Measurements from ENCODE around the gene RBP5. TPM values are rescaled to one million over a fixed set of nuclear protein-coding genes. Genes with fewer than 3 reads are reported as not detected.

The RBP5 gene, protein sequence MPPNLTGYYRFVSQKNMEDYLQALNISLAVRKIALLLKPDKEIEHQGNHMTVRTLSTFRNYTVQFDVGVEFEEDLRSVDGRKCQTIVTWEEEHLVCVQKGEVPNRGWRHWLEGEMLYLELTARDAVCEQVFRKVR
- 0.46 TPM for total RNA-seq
- long read RNA-seq: 0 reads

DNA sequence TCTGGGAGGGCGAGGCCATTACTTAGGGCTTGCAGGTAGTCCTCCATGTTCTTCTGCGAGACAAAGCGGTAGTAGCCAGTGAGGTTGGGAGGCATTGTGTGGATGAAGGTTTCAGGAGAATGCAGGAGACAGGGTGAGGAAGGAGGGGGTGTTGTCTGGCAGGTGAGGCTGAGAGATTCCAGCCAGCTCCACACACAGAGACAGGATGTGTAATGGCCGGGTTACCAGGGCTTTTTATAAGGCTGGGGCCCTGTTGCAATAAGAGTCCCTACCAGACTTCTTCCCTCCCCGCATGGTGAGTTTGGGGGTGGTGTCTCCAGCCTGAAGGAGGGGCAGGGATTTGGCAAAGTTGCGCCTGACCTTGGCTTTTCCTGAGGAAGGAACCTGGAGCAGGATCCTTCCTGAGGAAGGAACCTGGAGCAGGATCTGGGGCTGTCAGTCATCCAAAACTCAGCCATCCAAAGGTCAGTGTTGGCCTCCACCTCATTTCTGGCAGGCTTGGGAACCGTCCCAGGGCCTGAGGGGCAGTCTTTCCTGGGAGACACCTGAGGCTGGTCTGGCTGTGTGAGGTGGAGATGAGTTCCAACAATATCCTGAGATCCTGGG lies at the start of gene RBP5:
TSS of gene RBP5 (minus strand) at position 209 of the 606 bp plus-strand sequence. CDS start at position 95, 114 bp downstream.
- intact Hi-C loops (cut with DNase I): no loop called here
- no peak for DNase-seq
- no peak for ATAC-seq (ENCODE audit: poor library complexity)

DNA sequence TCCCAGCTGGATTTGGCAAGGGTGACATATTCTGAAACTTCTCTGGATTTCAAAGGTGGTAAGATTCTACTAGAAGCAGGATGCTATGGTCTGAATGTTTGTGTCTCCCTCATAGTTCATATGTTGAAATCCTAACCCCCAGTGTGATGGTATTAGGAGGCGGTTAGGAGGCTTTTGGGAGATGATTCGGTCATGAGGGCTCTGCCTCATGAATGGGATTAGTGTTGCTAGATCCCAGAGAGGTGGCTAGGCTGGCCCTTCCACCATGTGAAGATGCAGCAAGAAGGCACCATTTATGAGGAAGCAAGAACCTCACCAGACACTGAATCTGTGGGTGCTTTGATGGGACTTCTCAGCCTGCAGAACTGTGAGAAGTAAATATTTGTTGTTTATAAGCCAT lies 49.8 kb upstream of the RBP5 start:
- DNase-seq (no peak), ATAC-seq (ENCODE audit: poor library complexity) (no peak)
- intact Hi-C loops (cut with DNase I): no loop called here

DNA sequence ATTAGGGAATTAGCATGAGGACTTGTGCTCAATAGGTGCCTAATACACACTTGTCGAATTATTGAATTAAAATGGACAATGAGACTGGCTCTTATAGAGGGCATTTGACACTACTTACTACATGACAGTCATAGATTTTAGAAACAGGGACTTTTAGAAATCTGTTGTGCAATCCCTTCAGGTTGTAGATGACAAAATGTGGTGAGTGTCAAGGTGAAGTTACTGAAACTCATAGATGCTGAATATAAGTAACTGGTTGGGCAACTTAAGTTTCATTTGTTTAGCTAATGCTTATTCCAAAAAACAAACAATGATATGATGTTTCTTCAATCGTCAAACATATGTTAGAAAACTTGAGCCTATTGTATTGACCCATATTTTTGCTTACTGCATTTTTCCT lies 47.9 kb upstream of the RBP5 start:
- ATAC-seq (ENCODE audit: poor library complexity) (no peak), DNase-seq (no peak)
- intact Hi-C loops (cut with DNase I): no loop called here

DNA sequence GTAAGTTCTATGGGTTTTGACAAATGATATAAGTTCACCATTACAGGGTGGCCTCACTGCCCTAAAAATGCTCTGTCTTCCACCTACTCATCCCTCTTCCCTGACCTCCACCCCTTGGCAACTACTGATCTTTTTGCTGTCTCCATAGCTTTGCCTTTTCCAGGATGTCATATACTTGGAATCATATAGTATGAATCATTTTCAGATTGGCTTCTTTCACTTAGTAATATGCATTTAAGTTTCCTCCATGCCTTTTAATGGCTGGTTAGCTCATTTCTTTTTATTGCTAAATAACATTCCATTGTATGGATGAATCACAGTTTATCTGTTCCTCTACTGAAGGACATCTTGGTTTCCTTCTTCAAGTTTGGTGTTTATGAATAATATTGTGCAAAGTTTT lies 46.8 kb upstream of the RBP5 start:
- intact Hi-C loops (cut with DNase I): no loop called here
- DNase-seq (no peak), ATAC-seq (ENCODE audit: poor library complexity) (no peak)

DNA sequence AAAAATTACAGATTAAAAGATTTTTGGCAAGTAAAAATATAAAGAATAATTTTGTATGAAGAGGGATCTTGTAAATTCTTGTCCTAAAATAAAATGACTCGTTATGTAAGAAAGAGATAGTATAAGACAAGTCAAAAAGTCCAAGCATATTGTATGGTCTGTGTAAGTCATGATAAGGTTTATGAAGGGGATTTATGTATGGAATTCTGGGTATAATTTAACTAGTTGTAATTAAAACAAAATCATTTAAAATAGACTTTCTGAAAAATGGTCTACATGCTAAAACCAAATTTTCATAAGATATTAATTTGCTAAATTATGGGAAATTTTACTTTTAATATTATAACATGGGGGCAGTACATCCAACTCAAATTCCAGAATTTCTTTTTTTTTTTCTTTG lies 43.2 kb upstream of the RBP5 start:
- ATAC-seq (ENCODE audit: poor library complexity): no peak
- intact Hi-C loops (cut with DNase I): no loop called here
- DNase-seq: no peak

DNA sequence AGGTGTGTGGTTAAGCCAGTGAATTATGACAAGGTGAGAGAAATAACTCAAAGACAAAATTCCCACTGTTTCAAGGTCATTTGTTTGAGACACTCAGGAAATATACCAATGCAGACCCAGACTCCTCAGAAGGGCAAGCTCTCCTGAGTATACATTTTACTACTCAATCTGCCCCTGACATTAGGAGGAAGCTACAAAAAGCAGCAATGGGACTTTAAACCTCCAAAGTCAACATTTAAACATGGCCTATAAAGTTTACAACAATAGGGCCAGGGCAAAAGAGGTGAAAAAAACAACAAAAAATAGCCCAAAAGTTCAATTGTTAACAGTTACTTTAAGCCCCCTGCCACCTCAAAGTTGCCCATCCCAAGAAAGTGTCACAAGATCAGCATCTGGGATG lies 41.3 kb upstream of the RBP5 start:
- intact Hi-C loops (cut with DNase I): no loop called here
- ATAC-seq (ENCODE audit: poor library complexity) (no peak), DNase-seq (no peak)

DNA sequence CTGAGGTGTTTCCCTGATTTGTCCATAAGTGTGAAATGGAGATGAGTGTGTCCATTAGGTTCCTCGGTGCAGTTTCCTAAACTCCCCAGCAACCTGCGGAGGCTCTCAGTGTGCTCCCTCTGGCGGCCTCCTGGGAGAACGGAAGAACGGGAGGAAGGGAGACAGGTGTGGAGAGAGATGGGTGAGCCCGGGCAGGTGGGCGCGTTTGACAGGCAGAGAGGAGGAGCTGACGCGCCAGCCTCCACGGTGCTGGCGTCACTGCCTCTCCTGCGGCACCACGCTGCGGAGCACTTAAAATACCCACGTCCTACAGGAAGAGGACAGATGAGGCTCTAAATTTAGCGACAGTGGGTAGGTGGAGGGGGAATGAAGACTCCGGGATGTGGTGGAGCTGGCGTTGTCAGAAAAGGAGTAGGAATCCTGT lies 34.0 kb upstream of the RBP5 start:
- ATAC-seq (ENCODE audit: poor library complexity): peak; percentile 65
- intact Hi-C loops (cut with DNase I): no loop called here
- DNase-seq: no peak

DNA sequence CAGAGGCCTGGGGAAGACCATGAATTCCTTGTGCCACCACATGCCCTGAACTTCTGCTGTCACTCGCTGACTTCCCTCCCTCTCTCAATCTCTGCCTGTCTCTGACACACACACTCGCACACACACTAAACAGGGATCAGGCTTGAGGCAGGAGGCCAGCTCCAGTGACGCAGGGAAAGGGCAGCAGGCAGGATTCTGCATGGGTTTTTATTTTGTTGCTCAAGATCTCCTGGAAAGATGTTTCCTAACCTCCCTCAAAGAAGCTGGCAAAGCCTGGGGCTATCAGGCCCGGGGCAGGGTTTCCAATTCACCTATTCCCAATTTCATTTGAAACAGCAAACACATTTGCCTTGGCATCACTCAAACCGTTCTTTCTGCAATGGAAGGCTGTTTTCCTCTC lies 33.1 kb upstream of the RBP5 start:
- intact Hi-C loops (cut with DNase I): no loop called here
- peak; percentile 47 for DNase-seq
- ATAC-seq (ENCODE audit: poor library complexity): no peak

DNA sequence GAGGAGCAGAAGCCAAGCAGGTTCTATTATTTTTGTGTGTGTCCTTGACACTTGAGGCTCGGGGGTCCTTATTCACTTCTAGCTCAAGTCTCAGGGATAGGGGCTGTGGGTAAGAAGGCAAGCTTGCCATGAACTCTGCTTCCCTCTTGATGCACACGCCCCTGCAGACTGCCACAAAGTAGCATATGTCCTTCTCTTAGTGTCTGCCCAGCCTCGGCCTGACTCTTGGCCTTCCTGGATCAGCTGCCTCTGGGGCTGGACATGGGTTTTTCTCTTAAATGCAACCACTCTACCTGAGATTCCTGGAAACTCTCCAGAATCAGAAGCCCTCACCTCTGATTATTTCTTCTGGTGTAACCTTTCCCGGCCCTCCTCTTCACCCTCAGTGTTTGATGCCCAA lies 32.6 kb upstream of the RBP5 start:
- intact Hi-C loops (cut with DNase I): no loop called here
- DNase-seq: no peak
- ATAC-seq (ENCODE audit: poor library complexity): no peak

DNA sequence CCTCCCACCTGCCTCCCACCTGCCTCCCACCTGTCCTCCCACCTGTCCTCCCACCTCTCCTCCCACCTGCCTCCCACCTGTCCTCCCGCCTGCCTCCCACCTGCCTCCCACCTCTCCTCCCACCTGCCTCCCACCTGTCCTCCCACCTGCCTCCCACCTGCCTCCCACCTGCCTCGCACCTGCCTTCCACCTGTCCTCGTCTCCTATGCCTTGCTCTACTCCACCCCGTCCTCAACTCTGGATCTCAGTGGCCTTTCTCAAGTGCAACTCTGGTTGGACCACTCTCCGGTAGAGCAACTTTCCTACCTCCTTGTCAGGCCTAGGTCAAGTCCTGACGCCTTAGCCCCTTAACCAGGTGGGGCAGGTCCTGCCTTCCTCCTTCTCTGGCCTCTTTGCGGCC lies 31.5 kb upstream of the RBP5 start:
- intact Hi-C loops (cut with DNase I): no loop called here
- no peak for DNase-seq
- ATAC-seq (ENCODE audit: poor library complexity): no peak

DNA sequence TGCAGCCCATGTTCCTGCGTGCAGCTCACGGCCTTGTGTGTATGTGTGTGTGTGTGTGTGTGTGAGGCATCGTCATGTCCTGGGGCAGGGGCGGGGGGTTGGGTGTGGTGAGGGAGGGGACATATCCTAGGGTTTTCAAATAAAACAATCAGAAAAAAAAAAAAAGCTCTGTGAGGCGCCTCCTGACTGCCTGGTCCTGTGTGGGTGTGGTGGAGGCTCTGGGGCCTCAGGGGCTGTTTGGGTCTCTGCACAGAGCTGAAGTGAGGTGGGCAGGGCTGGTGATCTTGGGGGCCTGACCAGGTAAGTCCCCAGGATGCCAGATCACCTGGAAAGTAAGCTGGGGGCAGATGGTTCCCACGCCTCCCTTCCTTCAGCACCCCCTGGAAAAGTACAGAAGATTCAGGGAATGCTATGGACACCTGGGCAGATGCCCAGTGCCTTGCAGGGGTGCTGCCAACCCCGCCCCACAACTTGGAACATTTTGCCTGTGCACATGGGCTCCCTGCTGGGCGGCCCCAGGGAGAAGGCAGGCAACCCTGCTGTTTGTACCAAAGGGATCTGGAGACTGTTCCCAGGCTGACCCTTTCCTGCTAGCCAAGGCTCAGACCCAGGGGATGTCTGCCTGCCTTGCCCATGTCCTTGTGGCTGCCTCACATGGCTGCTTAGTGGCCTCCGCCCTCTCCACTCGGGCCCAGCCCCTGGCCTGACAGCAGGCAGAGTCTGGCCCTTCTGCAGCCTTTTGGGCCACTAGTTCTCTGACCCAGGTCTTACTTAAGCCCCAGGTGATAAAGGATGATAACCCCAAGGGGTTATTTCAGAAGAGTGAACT lies 30.3 kb upstream of the RBP5 start:
- intact Hi-C loops (cut with DNase I): no loop called here
- DNase-seq: peak; percentile 42
- no peak for ATAC-seq (ENCODE audit: poor library complexity)

DNA sequence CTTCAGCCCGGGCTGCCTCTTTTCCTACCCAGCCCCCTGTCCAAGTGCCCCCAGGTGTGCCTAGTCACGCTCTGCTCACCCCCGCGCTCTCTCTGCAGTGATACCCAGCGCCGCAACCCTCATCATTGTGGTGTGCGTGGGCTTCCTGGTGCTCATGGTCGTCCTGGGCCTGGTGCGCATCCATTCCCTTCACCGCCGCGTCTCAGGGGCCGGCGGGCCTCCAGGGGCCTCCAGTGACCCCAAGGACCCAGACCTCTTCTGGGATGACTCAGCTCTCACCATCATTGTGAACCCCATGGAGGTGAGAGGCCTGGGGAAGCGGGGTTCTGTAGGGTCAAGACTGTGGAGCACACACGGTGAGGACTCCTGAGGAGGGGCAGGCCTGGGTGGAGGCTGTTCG lies 28.7 kb upstream of the RBP5 start:
- intact Hi-C loops (cut with DNase I): no loop called here
- no peak for ATAC-seq (ENCODE audit: poor library complexity)

DNA sequence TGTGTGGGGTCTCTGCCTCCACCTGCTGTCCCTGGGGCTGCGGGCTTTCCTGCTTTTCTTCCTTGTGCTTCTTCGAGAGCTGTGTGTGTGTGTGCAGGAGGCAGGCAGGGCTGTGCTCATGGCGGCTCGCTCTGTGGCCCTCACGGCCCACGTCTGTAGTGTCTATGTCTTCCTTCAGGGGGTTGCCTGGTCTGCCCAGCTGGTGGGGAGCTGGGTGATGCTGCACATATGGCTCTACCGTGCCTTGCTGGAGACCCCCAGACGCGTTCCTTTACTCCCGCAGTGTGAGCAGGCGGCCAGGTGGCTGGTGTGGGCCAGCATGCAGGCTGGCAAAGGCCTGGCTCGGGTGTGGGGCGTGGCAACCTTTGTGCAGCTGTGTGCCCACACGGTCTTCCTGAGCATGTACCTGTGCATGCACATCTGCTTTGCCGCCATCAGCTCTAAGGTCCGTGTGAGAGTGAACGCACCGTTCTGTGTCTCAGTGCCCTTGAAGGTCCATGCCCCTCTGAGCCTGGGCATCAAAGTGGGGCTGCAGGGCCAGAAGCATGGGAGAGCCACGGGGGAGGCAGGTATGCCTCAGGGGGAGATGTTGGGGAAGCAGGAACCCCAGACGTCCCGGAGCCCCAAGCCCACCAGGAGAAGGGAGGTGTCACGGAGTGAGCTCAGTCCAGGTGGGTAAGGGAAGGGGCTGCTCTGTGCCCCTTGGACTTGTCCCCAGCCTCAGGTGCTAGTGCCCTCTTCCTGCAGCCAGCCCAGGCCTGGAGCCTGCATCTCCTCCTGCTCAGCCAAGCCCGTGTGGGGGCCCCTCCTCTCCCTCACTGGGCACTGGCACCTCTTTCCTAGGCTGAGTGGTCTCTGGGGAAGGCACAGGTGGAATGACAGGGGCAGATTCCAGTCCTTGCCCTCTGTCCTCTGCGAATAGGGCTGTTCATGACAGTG lies 27.8 kb upstream of the RBP5 start:
- DNase-seq (no peak), ATAC-seq (ENCODE audit: poor library complexity) (no peak)
- intact Hi-C loops (cut with DNase I): no loop called here

More for the DNA sequence above, 28.7 kb upstream of the RBP5 start:
- DNase-seq: no peak

DNA sequence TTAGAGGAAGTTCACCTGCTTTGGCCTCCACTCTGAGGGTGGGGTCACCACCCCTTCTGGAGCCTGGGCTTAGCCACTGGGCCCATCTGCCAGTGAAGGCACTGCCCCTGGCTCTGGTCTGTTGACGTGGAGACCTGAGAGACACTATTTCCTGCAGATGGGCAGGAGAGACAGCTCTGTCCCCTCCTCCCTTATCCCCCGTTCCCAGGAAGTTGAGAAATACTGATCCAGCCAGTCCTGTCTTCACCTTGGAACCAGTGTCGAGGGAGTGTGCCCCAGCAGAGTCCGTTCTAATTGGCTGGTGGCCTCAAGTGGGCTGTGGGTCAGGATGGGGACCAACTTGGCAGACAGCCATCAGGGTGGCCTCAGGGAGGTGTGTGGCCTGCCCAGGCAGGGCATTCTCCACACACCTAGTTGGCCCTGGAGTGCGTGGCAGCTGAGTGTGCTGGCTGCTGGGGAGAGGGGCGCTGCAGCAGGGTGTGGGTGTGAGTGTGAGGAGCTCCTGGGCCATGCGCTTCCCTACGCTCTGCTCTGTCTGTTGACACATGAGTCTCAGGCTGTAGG lies 26.9 kb upstream of the RBP5 start:
- intact Hi-C loops (cut with DNase I): no loop called here
- ATAC-seq (ENCODE audit: poor library complexity): peak; percentile 30
- DNase-seq: no peak

DNA sequence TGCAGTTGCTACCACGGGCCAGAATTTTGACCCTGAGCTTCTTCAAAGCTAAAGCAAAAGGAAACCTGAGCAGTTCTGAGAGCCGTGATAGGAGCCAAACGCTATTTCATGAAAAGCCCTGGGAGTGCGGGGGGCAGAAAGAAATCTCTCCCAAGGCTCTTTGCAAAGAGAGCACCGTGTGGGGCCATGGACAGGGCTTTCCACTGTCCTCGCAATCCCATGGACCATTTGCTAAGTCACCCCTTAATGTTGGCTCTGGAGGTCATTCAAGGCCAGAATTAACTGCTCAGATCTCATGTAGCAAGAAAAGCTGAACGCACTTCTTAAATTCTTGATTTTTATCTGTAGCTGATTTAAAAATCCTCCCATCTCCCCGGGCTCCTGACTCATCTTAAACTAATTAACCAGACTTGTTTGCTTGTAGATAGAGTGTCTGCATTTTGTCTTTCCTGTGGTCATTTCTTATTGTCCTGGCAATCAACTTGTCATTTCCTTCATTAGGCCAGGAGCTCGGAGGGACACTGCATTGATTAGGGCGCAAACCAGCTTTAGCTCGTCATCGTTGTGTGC lies 26.3 kb upstream of the RBP5 start:
- intact Hi-C loops (cut with DNase I): no loop called here

DNA sequence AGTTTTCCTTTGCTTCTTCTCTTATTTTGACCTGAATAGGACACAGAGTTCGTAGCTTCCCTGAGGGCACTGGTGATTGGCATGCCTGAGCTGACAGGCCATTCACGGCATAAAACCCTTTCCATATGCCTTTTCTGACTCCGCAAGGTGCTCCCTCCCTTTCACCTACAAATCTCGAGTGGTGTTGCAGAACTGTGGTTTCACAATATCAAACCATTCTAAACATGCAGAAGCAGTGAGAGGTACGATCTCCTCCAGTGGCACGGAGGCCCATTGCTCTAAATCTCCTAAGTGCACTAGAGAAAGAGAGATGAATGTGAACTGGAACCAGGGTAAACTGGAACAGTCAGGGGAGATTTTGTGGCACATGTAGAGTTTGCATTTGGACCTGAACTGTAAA lies 25.4 kb upstream of the RBP5 start:
- no peak for DNase-seq
- no peak for ATAC-seq (ENCODE audit: poor library complexity)
- intact Hi-C loops (cut with DNase I): no loop called here

More for the DNA sequence above, 26.3 kb upstream of the RBP5 start:
- DNase-seq: no peak
- ATAC-seq (ENCODE audit: poor library complexity): no peak

DNA sequence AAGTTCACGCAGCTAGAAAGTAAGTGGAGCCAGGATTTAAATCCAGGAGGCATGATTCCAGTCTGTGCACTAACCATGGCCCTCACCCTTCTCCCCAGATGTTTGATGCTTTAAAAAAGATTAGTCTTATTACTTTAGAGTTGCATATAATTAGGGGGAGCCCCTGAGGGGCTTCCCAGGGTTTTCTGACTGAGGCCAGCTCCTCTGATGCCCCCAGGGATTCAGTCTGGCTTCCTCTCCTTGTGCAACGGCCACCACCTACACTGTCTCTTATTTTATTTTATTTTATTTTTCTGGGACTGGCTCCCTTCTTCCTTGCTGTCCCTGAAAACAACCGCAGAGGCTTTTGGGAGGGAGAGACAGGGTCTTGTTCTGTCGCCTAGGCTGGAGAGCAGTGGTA lies 24.1 kb upstream of the RBP5 start:
- DNase-seq: no peak
- ATAC-seq (ENCODE audit: poor library complexity): no peak
- intact Hi-C loops (cut with DNase I): no loop called here

DNA sequence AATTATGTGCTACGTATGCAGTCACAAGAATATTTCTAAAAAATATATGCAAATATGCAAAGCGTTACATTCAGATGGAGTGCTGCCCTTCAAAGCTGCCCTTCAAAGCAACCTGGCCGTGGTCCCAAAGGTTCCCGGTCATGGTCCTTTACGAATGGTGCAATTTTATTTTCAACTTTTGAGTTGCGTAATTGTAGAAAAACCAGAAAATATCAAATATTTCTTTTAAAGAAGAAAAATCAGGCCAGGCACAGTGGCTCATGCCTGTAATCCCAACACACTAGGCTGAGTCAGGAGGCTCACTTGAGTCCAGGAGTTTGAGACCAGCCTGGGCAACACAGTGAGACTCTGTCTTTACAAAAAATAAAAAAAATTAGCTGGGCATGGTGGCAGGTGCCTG lies 22.8 kb upstream of the RBP5 start:
- DNase-seq (no peak), ATAC-seq (ENCODE audit: poor library complexity) (no peak)
- intact Hi-C loops (cut with DNase I): no loop called here

DNA sequence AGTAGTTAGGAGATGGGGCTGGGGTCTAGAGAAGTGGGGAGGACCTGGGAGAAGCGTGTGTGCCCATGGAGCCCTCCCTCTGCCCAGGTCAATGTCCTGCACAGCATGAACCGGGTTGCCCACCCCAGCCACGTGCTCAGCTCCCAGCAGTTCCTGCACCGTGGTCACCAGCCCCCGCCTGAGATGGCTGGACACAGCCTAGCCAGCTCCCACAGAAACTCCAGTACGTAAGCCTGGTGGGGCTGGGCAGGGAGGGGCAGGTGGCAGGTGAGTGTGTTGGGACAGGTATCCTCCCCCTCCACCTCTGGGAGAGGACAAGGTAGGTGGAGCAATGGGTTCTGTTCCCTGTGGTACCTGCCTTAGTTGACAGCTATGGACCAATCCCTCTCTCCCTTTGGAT lies 22.2 kb upstream of the RBP5 start:
- no peak for DNase-seq
- intact Hi-C loops (cut with DNase I): no loop called here
- ATAC-seq (ENCODE audit: poor library complexity): no peak

All from Right ventricle myocardium superior (tissue), 1 donor.